GM12891 (cell line): ENCODE measurements around the gene STEAP1B.
"Not testable (repeated sequence)": the region's sequence is repeated elsewhere in the genome, so short reads cannot be mapped to it uniquely, and the experiment has no call there.

Experiments used
- DNase-seq: peaks from one replicate; pipeline ENCODE4 v3.0.0; 2011; ENCODE audit warnings: low spot score; ENCODE audit not compliant: insufficient read length
- FAIRE-seq: peaks from 2 replicates; lab custom pipeline; 2011; peaks lifted over from hg19 to GRCh38; lab: Jason Lieb, UNC
- PAX5 ChIP-seq: IDR thresholded peaks from 2 replicates; pipeline ENCODE4 v1.6.1; 2011; ENCODE audit warnings: low read length, moderate library complexity, mild to moderate bottlenecking; ENCODE audit not compliant: insufficient read depth, severe bottlenecking
- POLR2A ChIP-seq: IDR thresholded peaks from 2 replicates; pipeline ENCODE4 v1.6.1; 2011; ENCODE audit warnings: low read depth, low read length, control low read depth
- POLR2AphosphoS5 ChIP-seq: IDR thresholded peaks from 2 replicates; pipeline ENCODE4 v1.6.1; 2011; ENCODE audit warnings: low read depth, low read length, control low read depth
- POU2F2 ChIP-seq: IDR thresholded peaks from 2 replicates; pipeline ENCODE4 v1.6.1; 2011; ENCODE audit warnings: low read depth, mild to moderate bottlenecking, control low read depth, low read length, moderate library complexity
- SPI1 ChIP-seq: IDR thresholded peaks from 2 replicates; pipeline ENCODE4 v1.6.1; 2011; ENCODE audit warnings: low read depth, low read length, control low read depth
- TAF1 ChIP-seq: IDR thresholded peaks from 2 replicates; pipeline ENCODE4 v1.6.1; 2011; ENCODE audit warnings: low read depth, low read length, control low read depth

The STEAP1B gene

GRCh38 chr7:22452142-22452959 is 47.6 kb downstream of the STEAP1B start:
- no peak for TF ChIP-seq PAX5
- no peak for TF ChIP-seq SPI1
- no peak for TF ChIP-seq POLR2A
- TF ChIP-seq TAF1 = no peak
- TF ChIP-seq POLR2AphosphoS5 = no peak
- no peak for TF ChIP-seq POU2F2
- peak; percentile 32 for DNase-seq
- peak; percentile 72 for FAIRE-seq

DNA sequence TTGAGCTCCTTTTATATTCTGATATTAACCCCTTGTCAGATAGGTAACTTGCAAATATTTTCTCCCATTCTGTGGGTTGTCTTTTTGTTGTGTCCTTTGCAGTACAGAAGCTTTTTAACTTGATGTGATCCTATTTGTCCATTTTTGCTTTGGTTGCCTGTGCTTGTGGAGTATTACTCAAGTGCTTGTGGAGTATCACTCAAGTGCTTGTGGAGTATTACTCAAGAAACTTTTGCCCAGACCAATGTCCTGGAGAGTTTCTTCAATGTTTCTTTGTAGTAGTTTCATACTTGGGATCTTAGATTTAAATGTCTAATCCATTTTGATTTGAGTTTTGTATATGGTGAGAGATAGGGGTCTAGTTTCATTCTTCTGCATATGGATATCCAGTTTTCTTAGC is 50.0 kb downstream of the STEAP1B start:
- not testable (repeated sequence) for DNase-seq, FAIRE-seq

GRCh38 chr7:22447762-22448161 is 52.2 kb downstream of the STEAP1B start:
- TF ChIP-seq TAF1 (no peak), PAX5 (no peak), POLR2A (no peak), SPI1 (no peak), POLR2AphosphoS5 (no peak), POU2F2 (peak; percentile 93)
- DNase-seq (no peak), FAIRE-seq (peak; percentile 98)

- TF ChIP-seq TAF1 (no peak), POLR2AphosphoS5 (no peak), SPI1 (peak; percentile 79), PAX5 (no peak), POLR2A (no peak)
- FAIRE-seq = peak; percentile 41
Observed at GRCh38 chr7:22447008-22447407, 53.0 kb downstream of the STEAP1B start.

GRCh38 chr7:22445853-22446252 is 54.1 kb downstream of the STEAP1B start:
- TF ChIP-seq POU2F2 = no peak
- no peak for TF ChIP-seq TAF1
- no peak for TF ChIP-seq PAX5
- no peak for TF ChIP-seq POLR2A
- TF ChIP-seq SPI1 = no peak
- TF ChIP-seq POLR2AphosphoS5 = no peak
- DNase-seq = no peak
- no peak for FAIRE-seq

More at GRCh38 chr7:22447008-22447407, 53.0 kb downstream of the STEAP1B start:
- no peak for DNase-seq

DNA sequence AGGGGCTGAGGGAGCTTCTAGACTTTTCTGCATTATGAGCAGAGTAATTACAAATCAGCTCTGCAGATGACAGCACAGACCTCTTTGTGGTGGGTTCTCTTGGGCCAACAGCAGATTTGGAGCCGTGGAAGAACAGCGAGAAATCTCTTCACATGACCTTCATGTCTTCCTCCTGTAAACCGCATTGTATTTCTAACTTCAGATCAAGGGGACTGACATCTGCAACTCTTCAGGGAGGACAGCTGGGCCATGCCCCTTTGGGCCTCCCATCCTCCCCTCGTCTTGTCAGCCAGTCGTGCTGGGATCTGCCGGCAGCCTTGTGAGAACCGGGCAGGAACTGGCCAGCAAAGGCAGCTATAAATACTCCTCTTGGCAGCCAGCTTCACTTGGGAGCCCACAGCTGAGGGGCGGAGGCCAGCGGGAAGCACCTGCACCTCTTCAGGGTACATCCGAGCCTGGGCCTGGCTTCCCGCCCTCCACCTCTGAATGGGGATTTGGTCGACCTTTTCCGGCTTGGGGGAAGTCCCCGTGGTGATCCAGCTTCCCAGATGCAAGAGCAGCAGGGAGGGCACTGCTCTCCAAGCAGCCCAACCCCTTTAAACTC is 54.7 kb downstream of the STEAP1B start:
- FAIRE-seq = peak; percentile 88
- TF ChIP-seq PAX5 (no peak), POLR2A (no peak), POU2F2 (no peak), SPI1 (0 out of 2 replicates have a peak, but pooled peaks have one; percentile 3)
- DNase-seq = no peak

DNA sequence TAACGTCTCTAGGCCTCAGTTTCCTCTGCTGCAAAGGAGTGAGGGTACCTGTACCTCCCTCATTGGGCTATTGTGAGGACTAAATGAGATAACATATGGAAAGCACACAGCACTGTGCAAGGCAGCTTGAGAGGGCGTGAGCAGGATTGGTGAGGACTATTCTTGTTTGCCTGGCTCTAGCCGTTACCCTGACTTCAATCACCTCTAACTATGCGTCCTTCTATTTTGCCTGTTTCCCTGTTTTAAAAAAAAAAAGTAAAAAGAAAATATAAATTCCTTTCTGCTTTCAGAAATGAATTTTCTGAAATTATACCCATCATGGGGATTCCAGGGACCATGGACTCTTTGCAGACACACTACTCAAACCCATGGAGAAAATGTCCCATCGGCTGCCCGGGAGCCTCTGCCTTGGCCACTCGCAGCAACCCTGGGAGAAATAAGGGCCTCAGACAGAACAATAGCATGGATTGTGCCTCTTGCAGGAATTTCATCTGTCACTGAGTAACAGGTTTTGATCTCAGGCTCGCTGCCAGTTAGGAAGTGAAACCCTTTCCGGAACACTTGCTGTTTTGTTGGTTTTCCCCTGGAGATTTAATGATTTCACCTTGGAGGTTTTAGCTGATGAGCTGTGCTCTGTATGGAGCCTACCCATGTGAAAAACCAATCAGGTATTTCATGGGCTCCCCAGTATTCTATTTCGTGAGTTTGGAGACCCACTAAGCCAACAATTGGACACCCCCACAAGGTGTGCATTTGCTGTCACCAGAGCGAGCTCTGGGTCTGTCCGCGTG is 55.6 kb downstream of the STEAP1B start:
- DNase-seq (no peak), FAIRE-seq (peak; percentile 58)
- TF ChIP-seq SPI1 = peak; percentile 93
- TF ChIP-seq TAF1 = no peak

GRCh38 chr7:22443370-22444180 is 56.4 kb downstream of the STEAP1B start:
- DNase-seq (no peak), FAIRE-seq (peak; percentile 41)
- no peak for TF ChIP-seq TAF1
- no peak for TF ChIP-seq SPI1
- no peak for TF ChIP-seq POLR2AphosphoS5
- TF ChIP-seq PAX5 = no peak
- TF ChIP-seq POLR2A = no peak
- no peak for TF ChIP-seq POU2F2

- FAIRE-seq (no peak), DNase-seq (no peak)
- TF ChIP-seq TAF1 (no peak), POLR2AphosphoS5 (no peak), POU2F2 (no peak), POLR2A (no peak), SPI1 (no peak), PAX5 (no peak)
Observed at GRCh38 chr7:22442882-22443369, 57.1 kb downstream of the STEAP1B start.
